Activated naive CD4-positive, alpha-beta T cell treated with anti-CD3 and anti-CD28 coated beads, Interleukin-2, amount 50 U/mL, for 16 hours (primary cell): ENCODE data around the gene UCP2.

ENCODE experiments used
- DNase-seq: peaks from one replicate; pipeline ENCODE4 v3.0.0-alpha.2; 2020

UCP2 gene

GRCh38 chr11:73982595-73982989, at the start of gene UCP2:
UCP2 (minus strand) TSS chr11:73982843; CDS start chr11:73978378, 4,465 bp downstream.
- DNase-seq, result peak; percentile 83

GRCh38 chr11:74030723-74031676, 48.4 kb upstream of the UCP2 start:
- no peak for DNase-seq

GRCh38 chr11:74025467-74026166, 43.0 kb upstream of the UCP2 start:
- no peak for DNase-seq

- no peak for DNase-seq
Observed at GRCh38 chr11:74024261-74025029, 41.8 kb upstream of the UCP2 start.

GRCh38 chr11:74023276-74023675, 40.6 kb upstream of the UCP2 start:
- DNase-seq, result no peak

GRCh38 chr11:74022546-74022945, 39.9 kb upstream of the UCP2 start:
- no peak for DNase-seq

GRCh38 chr11:74021998-74022397, 39.4 kb upstream of the UCP2 start:
- DNase-seq, result no peak

GRCh38 chr11:74020539-74020938, 37.9 kb upstream of the UCP2 start:
- DNase-seq, result no peak

GRCh38 chr11:74019860-74020259, 37.2 kb upstream of the UCP2 start:
- DNase-seq, result peak; percentile 36

GRCh38 chr11:74019104-74019738, 36.6 kb upstream of the UCP2 start:
- no peak for DNase-seq

- DNase-seq, result no peak
Observed at GRCh38 chr11:74018331-74019005, 35.8 kb upstream of the UCP2 start.

- no peak for DNase-seq
Observed at GRCh38 chr11:74017631-74018030, 35.0 kb upstream of the UCP2 start.

- no peak for DNase-seq
Observed at GRCh38 chr11:74015919-74016684, 33.5 kb upstream of the UCP2 start.

GRCh38 chr11:74014880-74015279, 32.2 kb upstream of the UCP2 start:
- no peak for DNase-seq

- no peak for DNase-seq
Observed at GRCh38 chr11:74013141-74013540, 30.5 kb upstream of the UCP2 start.

- DNase-seq, result no peak
Observed at GRCh38 chr11:74012074-74012809, 29.6 kb upstream of the UCP2 start.

GRCh38 chr11:74011360-74012073, 28.9 kb upstream of the UCP2 start:
- no peak for DNase-seq

- no peak for DNase-seq
Observed at GRCh38 chr11:74010306-74011300, 28.0 kb upstream of the UCP2 start.
